SK-N-SH treated with all-trans-retinoic acid at 6 μM for 48 hours (cell line): ENCODE results near the gene GHRH.

Experiments
- ATAC-seq: fragments of 200-7000 bp; cut with Tn5 transposase; 3 replicates; pipeline ENCODE4 v1.9.1; 2020; ENCODE audit warnings: mild to moderate bottlenecking, moderate library complexity
- ARNTL ChIP-seq: fragments of 450-650 bp; formaldehyde crosslinking; IDR thresholded peaks from 2 replicates; pipeline ENCODE4 v1.5.0; 2020; ENCODE audit warnings: low read depth, mild to moderate bottlenecking, moderate library complexity, borderline replicate concordance
- BACH2 ChIP-seq: fragments of 250-450 bp; sonication (Bioruptor Pico); IDR thresholded peaks from 2 replicates; pipeline ENCODE4 v1.9.0; 2021; ENCODE audit warnings: mild to moderate bottlenecking, borderline replicate concordance
- CSDC2 ChIP-seq: fragments of 250-450 bp; sonication (Bioruptor Pico); IDR thresholded peaks from 2 replicates; pipeline ENCODE4 v1.5.0; 2020; ENCODE audit warnings: mild to moderate bottlenecking, moderate library complexity
- ESRRG ChIP-seq: fragments of 250-450 bp; sonication (Bioruptor Pico); IDR thresholded peaks from 2 replicates; pipeline ENCODE4 v1.6.1; 2021; ENCODE audit warnings: mild to moderate bottlenecking
- GLIS3 ChIP-seq: fragments of 250-450 bp; sonication (Bioruptor Pico); IDR thresholded peaks from 2 replicates; pipeline ENCODE4 v1.5.0; 2020; ENCODE audit warnings: mild to moderate bottlenecking, moderate library complexity
- OSR1 ChIP-seq: fragments of 250-450 bp; sonication (Bioruptor Pico); IDR thresholded peaks from 2 replicates; pipeline ENCODE4 v1.8.0; 2022; ENCODE audit warnings: moderate library complexity, mild to moderate bottlenecking, inconsistent platforms
- POU6F1 ChIP-seq: fragments of 250-450 bp; sonication (Bioruptor Pico); IDR thresholded peaks from 2 replicates; pipeline ENCODE4 v1.8.0; 2021; ENCODE audit warnings: low read depth, mild to moderate bottlenecking, moderate library complexity, borderline replicate concordance
- PPARA ChIP-seq: fragments of 250-450 bp; sonication (Bioruptor Pico); IDR thresholded peaks from 2 replicates; pipeline ENCODE4 v1.5.0; 2020; ENCODE audit warnings: mild to moderate bottlenecking, borderline replicate concordance
- RARB ChIP-seq: fragments of 250-450 bp; sonication (Bioruptor Pico); IDR thresholded peaks from 2 replicates; pipeline ENCODE4 v1.8.0; 2021; ENCODE audit warnings: mild to moderate bottlenecking, moderate library complexity
- SNAI2 ChIP-seq: fragments of 250-450 bp; sonication (Bioruptor Pico); IDR thresholded peaks from 2 replicates; pipeline ENCODE4 v1.5.0; 2020; ENCODE audit warnings: mild to moderate bottlenecking, moderate library complexity
- TCF4 ChIP-seq: fragments of 250-450 bp; sonication (Bioruptor Pico); IDR thresholded peaks from 2 replicates; pipeline ENCODE4 v1.8.0; 2021; ENCODE audit warnings: mild to moderate bottlenecking, moderate library complexity, borderline replicate concordance
- TSHZ2 ChIP-seq: fragments of 250-450 bp; sonication (Bioruptor Pico); IDR thresholded peaks from 2 replicates; pipeline ENCODE4 v1.5.0; 2020; ENCODE audit warnings: mild to moderate bottlenecking, moderate library complexity
- ZC3H10 ChIP-seq: fragments of 250-450 bp; sonication (Bioruptor Pico); IDR thresholded peaks from 2 replicates; pipeline ENCODE4 v1.5.1; 2021; ENCODE audit warnings: mild to moderate bottlenecking, moderate library complexity
- ZFP3 ChIP-seq: fragments of 250-450 bp; sonication (Bioruptor Pico); IDR thresholded peaks from 2 replicates; pipeline ENCODE4 v1.5.0; 2020; ENCODE audit warnings: mild to moderate bottlenecking, moderate library complexity
- ZFP30 ChIP-seq: fragments of 450-650 bp; formaldehyde crosslinking; IDR thresholded peaks from 2 replicates; pipeline ENCODE4 v1.5.0; 2022; ENCODE audit warnings: mild to moderate bottlenecking, moderate library complexity
- ZNF565 ChIP-seq: fragments of 450-650 bp; formaldehyde crosslinking; conservative IDR thresholded peaks from 2 replicates; pipeline ENCODE4 v1.5.0; 2020; ENCODE audit warnings: low read depth, mild to moderate bottlenecking, moderate library complexity
- ZNF70 ChIP-seq: fragments of 450-650 bp; formaldehyde crosslinking; IDR thresholded peaks from 2 replicates; pipeline ENCODE4 v1.5.0; 2020; ENCODE audit warnings: mild to moderate bottlenecking, moderate library complexity
- ZNF8 ChIP-seq: fragments of 450-650 bp; formaldehyde crosslinking; IDR thresholded peaks from 2 replicates; pipeline ENCODE4 v1.5.0; 2020; ENCODE audit warnings: mild to moderate bottlenecking, moderate library complexity
- TF ChIP-seq, protein P1 (sequence below): fragments of 250-450 bp; sonication (Bioruptor Pico); IDR thresholded peaks from 2 replicates; pipeline ENCODE4 v1.8.0; 2020; ENCODE audit warnings: mild to moderate bottlenecking, moderate library complexity, borderline replicate concordance
- TF ChIP-seq, protein P2 (sequence below): fragments of 250-450 bp; sonication (Bioruptor Pico); IDR thresholded peaks from 2 replicates; pipeline ENCODE4 v1.5.1; 2021; ENCODE audit warnings: mild to moderate bottlenecking, moderate library complexity
- TF ChIP-seq, protein P3 (sequence below): fragments of 250-450 bp; sonication (Bioruptor Pico); IDR thresholded peaks from 2 replicates; pipeline ENCODE4 v1.5.1; 2020; ENCODE audit warnings: low read depth, mild to moderate bottlenecking, moderate library complexity

The GHRH gene

DNA sequence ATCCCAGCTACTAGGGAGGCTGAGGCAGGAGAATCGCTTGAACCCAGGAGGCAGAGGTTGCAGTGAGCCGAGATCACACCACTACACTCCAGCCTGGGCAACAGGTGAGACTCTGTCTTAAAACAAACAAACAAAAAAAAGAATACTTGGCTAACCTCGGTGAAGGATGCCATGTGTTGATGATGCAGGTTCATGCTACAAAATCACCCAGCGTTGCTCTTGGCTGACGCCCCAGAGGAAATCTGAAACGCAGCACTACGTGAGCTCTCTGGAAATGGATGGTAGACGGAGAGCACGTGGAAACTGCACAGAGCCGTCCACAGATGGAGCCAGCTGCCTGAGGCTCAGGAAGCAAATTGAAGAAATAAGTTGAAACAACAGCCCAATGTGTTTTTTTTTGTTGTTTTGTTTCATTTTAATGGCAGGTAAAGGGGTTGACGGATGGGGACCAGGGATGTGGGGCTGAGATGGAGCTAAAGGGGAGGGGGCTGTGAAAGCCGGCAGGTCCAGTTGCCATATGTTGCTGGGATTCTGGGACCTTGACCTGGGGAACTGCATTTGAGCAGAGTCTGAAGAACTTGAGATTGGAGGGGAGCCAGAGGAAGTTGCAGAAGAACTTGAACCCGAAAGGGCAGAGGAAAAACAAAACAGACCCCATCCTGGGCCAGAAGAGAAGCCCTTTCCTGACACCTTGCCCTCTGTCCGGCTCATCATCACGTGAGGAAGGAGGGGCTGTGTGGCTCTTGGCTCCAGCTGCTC is 15.1 kb upstream of the GHRH start (continued):
- no peak for TF ChIP-seq TCF4 (CRISPR knock-in tag)
- TF ChIP-seq, all 23 proteins: peak for 0

DNA sequence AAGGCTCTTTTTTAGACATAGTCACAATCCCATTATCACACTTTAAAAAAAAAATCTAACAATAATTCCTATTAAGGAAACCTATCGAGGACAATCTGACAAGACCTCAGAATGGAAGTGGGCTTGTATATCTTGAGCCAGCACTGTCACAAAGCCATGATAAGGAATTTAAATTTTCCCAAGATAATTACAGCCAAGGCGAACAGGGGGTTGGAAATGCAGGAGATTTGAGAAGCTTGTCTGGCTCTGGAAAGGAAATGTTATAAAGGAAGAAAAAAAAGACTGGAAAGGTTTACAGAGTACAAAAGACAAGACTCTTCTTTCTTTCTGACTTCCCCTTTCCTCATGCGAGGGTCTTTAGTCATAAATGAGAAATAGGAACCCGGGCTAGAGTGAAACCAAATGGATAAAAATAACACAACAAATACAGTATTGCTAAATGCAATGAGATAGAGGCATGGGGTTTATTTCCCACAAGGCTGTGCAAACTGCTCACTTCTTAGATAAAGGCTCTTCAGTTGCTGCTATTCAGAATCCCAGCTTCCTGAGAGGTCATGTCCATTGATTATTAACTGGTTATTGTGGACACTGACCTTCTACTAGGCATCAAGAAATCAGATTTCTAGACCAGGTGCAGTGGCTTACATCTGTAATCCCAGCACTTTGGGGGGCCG is 13.4 kb upstream of the GHRH start:
- ATAC-seq: no peak

GRCh38 chr20:37273988-37274387 is 12.4 kb upstream of the GHRH start:
- no peak for ATAC-seq
- no peak for TF ChIP-seq ARNTL (CRISPR knock-in tag)
- TF ChIP-seq ESRRG (CRISPR knock-in tag): no peak
- TF ChIP-seq ZFP30 (CRISPR knock-in tag): no peak
- TF ChIP-seq BACH2 (CRISPR knock-in tag): no peak
- TF ChIP-seq ZNF565 (CRISPR knock-in tag): no peak
- TF ChIP-seq ZNF8: no peak
- TF ChIP-seq SNAI2 (CRISPR knock-in tag): no peak
- TF ChIP-seq POU6F1 (CRISPR knock-in tag): no peak
- TF ChIP-seq, protein P1, sequence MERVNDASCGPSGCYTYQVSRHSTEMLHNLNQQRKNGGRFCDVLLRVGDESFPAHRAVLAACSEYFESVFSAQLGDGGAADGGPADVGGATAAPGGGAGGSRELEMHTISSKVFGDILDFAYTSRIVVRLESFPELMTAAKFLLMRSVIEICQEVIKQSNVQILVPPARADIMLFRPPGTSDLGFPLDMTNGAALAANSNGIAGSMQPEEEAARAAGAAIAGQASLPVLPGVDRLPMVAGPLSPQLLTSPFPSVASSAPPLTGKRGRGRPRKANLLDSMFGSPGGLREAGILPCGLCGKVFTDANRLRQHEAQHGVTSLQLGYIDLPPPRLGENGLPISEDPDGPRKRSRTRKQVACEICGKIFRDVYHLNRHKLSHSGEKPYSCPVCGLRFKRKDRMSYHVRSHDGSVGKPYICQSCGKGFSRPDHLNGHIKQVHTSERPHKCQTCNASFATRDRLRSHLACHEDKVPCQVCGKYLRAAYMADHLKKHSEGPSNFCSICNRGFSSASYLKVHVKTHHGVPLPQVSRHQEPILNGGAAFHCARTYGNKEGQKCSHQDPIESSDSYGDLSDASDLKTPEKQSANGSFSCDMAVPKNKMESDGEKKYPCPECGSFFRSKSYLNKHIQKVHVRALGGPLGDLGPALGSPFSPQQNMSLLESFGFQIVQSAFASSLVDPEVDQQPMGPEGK (CRISPR knock-in tag): no peak
- no peak for TF ChIP-seq GLIS3
- TF ChIP-seq ZC3H10: no peak
- no peak for TF ChIP-seq TCF4 (CRISPR knock-in tag)
- TF ChIP-seq, protein P2, sequence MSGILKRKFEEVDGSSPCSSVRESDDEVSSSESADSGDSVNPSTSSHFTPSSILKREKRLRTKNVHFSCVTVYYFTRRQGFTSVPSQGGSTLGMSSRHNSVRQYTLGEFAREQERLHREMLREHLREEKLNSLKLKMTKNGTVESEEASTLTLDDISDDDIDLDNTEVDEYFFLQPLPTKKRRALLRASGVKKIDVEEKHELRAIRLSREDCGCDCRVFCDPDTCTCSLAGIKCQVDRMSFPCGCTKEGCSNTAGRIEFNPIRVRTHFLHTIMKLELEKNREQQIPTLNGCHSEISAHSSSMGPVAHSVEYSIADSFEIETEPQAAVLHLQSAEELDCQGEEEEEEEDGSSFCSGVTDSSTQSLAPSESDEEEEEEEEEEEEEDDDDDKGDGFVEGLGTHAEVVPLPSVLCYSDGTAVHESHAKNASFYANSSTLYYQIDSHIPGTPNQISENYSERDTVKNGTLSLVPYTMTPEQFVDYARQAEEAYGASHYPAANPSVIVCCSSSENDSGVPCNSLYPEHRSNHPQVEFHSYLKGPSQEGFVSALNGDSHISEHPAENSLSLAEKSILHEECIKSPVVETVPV (CRISPR knock-in tag): no peak
- no peak for TF ChIP-seq RARB (CRISPR knock-in tag)
- TF ChIP-seq OSR1 (CRISPR knock-in tag): no peak

More for the DNA sequence above, 13.4 kb upstream of the GHRH start:
- TF ChIP-seq GLIS3 (no peak), ZFP3 (CRISPR knock-in tag) (no peak), TCF4 (CRISPR knock-in tag) (no peak), OSR1 (CRISPR knock-in tag) (no peak), CSDC2 (CRISPR knock-in tag) (no peak), ZNF70 (CRISPR knock-in tag) (no peak), ARNTL (CRISPR knock-in tag) (no peak), ESRRG (CRISPR knock-in tag) (no peak), SNAI2 (CRISPR knock-in tag) (no peak), ZNF565 (CRISPR knock-in tag) (no peak), PPARA (no peak), ZFP30 (CRISPR knock-in tag) (no peak), TSHZ2 (CRISPR knock-in tag) (no peak)
- TF ChIP-seq, protein P2 (CRISPR knock-in tag): no peak
- TF ChIP-seq, protein P3, sequence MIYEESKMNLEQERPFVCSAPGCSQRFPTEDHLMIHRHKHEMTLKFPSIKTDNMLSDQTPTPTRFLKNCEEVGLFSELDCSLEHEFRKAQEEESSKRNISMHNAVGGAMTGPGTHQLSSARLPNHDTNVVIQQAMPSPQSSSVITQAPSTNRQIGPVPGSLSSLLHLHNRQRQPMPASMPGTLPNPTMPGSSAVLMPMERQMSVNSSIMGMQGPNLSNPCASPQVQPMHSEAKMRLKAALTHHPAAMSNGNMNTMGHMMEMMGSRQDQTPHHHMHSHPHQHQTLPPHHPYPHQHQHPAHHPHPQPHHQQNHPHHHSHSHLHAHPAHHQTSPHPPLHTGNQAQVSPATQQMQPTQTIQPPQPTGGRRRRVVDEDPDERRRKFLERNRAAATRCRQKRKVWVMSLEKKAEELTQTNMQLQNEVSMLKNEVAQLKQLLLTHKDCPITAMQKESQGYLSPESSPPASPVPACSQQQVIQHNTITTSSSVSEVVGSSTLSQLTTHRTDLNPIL (CRISPR knock-in tag): no peak
